ENCODE results near the gene PAWR.
"Not testable (repeated sequence)": the region's sequence is repeated elsewhere in the genome, so short reads cannot be mapped to it uniquely, and the experiment has no call there.

The PAWR gene

DNA sequence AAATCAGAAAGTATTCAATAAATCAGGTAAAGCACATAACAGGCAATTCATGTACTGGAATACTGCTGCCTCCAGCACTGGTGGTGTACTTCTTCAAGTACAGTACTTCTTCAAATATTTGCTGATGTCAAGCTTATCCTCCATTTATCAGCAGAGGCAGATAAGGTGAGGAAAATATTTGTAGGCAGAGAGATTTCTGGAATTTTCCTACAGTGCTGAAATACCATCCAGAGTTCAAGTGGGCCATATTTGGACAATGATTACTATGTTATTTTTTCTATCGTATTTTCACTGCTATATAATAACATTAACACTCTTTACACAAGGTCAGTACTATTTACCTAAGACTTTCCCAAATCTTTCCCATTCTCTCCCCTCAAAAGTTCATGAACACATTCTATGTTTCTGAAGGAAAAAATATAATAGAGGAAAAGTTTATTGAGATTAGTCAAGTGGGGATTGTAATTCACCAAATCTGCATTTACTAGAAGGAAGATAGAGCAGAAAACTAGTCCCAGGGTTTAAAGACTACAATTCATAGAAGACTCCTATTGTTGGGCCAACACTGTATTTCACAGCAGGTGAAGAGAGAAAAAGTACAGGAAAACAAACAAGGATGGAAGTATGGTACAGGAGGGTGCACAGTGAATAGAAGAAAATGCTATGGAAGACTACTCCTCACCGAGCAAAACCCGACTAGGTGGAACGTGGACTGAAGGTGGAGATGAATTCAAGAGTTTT lies 141.1 kb downstream of the PAWR start:
- Histone ChIP-seq H3K27me3 (ENCODE audit: insufficient read depth, low read length) (no peaks in the 10 kb centered on the region), H3K79me2 (ENCODE audit: control insufficient read depth, insufficient read depth, low read length, unreplicated experiment) (no peaks in the 10 kb centered on the region), H3K4me3 (ENCODE audit: low read depth, low read length) (no peak overlapping the region), H2AFZ (ENCODE audit: low read length, unreplicated experiment) (no peak overlapping the region), H3K27ac (ENCODE audit: low read depth, low read length) (peak overlapping the region; percentile 82), H3K36me3 (ENCODE audit: insufficient read depth, low read length) (peaks cover 25% of the 10 kb centered on the region), H3K4me1 (ENCODE audit: control insufficient read depth, insufficient read depth, low read length, unreplicated experiment) (peaks cover 42% of the 10 kb centered on the region)

DNA sequence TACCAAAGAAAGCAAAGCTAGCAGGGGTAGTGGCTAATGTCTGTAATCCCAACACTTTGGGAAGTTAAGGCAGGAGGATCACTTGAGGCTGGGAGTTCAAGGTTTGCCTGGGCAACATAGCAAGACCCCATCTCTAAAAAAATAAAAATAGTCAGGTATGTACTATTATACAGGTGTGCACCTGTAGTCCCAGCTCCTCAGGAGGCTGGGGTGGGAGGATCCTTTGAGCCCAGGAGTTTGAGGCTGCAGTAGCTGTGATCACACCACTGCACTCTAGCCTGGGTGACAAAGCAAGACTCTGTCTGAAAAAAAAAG lies 142.2 kb downstream of the PAWR start:
- Histone ChIP-seq H2AFZ (ENCODE audit: low read length, unreplicated experiment) (no peak overlapping the region), H3K27ac (ENCODE audit: low read depth, low read length) (peak overlapping the region; percentile 82), H3K4me1 (ENCODE audit: control insufficient read depth, insufficient read depth, low read length, unreplicated experiment) (peaks cover 42% of the 10 kb centered on the region), H3K27me3 (ENCODE audit: insufficient read depth, low read length) (no peaks in the 10 kb centered on the region), H3K4me3 (ENCODE audit: low read depth, low read length) (peak overlapping the region; percentile 18; the same call in 1 of the 2 replicates), H3K36me3 (ENCODE audit: insufficient read depth, low read length) (peaks cover 25% of the 10 kb centered on the region), H3K79me2 (ENCODE audit: control insufficient read depth, insufficient read depth, low read length, unreplicated experiment) (no peaks in the 10 kb centered on the region)

DNA sequence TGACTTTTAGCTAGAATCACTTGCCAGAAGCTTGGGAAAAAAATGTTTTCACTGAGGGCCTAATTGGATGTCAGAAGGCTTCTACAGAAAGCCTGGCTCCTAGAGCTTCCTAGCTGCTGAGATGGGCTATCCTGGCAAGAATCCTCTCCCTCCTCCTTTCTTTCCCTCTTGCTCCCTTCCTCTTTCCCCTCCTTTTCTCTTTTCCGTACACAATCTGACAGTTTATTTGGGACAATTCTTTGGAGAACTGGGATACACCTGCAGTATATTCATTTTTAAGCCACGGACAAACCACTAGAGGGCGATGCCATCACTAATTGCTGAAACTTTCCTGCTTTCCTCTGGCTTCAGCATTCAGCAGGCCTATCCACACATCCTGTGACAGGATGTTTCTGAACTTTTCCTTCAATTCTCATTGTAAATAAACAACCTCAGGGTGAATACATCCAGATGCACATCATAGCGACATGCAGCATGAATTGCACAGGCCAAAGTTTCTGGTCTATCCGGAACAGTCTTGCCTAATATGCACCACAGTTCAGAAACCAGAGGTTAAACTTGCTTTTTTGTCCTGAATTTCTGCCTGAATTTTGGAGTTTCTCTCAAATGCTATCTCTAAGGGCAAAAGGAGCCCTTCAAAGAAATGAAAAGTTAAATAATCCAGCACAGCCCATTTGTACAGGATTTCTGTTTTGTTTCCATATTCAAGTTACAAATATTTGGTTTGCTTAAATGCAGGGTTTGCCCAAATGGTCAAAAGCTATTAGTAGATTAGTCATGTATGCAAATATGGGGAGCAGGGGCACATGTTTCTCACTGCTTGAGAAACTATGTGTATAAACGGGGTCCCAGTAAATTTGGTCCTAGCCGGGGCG lies 142.8 kb downstream of the PAWR start:
- peaks cover 23% of the 10 kb centered on the region for H3K36me3 ChIP-seq (ENCODE audit: insufficient read depth, low read length)
- H3K4me1 ChIP-seq (ENCODE audit: control insufficient read depth, insufficient read depth, low read length, unreplicated experiment) = peaks cover 42% of the 10 kb centered on the region
- no peaks in the 10 kb centered on the region for H3K79me2 ChIP-seq (ENCODE audit: control insufficient read depth, insufficient read depth, low read length, unreplicated experiment)
- H3K27ac ChIP-seq (ENCODE audit: low read depth, low read length) = peak overlapping the region; percentile 82
- no peak overlapping the region for H2AFZ ChIP-seq (ENCODE audit: low read length, unreplicated experiment)
- H3K4me3 ChIP-seq (ENCODE audit: low read depth, low read length) = peak overlapping the region; percentile 18; the same call in 1 of the 2 replicates
- no peaks in the 10 kb centered on the region for H3K27me3 ChIP-seq (ENCODE audit: insufficient read depth, low read length)

DNA sequence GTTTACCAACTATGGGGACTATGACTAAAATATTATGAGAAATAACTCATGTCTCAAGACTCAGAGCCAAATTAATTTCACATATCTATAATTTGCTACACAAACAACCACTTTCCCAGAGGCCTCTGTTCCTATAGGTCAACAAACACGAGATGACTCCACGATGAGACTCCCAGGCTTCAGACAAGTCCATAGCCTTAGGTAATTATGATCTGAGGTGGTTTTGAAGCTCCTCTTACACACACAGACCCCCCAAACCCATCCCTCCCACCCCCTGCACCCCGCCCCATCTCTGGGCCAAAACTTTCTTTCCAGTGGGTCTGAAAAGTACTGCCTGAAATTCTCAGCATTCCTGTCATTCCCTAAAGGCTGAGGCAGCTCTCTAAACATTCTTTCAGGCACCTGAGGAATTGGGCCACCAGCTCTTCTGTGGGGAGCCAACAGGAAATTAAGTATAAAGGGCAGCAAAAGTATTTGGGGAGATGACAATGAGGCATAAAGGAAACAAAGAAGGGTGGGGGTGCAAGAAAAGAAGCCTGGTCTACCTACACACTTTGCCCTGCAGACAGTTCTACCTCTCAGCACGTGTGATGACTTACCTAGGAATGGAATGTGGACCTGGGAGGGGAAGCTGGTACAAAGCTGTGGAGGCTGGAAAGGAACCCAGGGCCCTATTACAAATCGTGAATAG lies 143.6 kb downstream of the PAWR start:
- H3K36me3 ChIP-seq (ENCODE audit: insufficient read depth, low read length) = peaks cover 16% of the 10 kb centered on the region; the same call in 1 of the 2 replicates
- no peaks in the 10 kb centered on the region for H3K27me3 ChIP-seq (ENCODE audit: insufficient read depth, low read length)
- H3K4me1 ChIP-seq (ENCODE audit: control insufficient read depth, insufficient read depth, low read length, unreplicated experiment) = peaks cover 42% of the 10 kb centered on the region
- no peaks in the 10 kb centered on the region for H3K79me2 ChIP-seq (ENCODE audit: control insufficient read depth, insufficient read depth, low read length, unreplicated experiment)
- H2AFZ ChIP-seq (ENCODE audit: low read length, unreplicated experiment) = peak overlapping the region; percentile 39
- no peak overlapping the region for H3K4me3 ChIP-seq (ENCODE audit: low read depth, low read length)
- peak overlapping the region; percentile 82 for H3K27ac ChIP-seq (ENCODE audit: low read depth, low read length)

DNA sequence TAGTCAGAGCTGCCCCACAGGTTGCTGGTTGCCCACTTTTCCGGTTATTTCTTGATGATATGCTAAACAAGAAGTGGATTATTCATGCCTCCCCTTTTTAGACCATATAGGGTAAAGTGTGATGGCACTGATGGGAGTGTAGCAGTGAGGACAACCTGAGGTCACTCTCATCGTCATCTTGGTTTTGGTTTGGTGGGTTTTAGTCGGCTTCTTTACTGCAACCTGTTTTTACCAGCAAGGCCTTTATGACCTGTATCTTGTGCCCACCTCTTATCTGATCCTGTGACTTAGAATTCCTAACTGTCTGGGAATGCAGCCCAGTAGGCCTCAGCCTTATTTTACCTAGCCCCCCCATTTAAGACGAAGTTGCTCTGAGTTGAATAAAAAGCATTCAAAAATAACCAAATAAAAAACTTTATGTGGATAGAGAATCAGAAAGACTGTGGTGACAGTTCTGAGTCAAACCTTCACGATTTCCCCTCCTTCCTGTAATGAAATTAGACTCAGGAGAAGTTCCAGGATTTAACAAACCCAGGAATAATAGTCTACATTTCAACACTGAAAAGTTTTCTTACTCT lies 144.2 kb downstream of the PAWR start:
- Histone ChIP-seq H2AFZ (ENCODE audit: low read length, unreplicated experiment) (peak overlapping the region; percentile 39), H3K36me3 (ENCODE audit: insufficient read depth, low read length) (0 out of 2 replicates have a peak, but pooled peaks cover 10% of the 10 kb centered on the region), H3K79me2 (ENCODE audit: control insufficient read depth, insufficient read depth, low read length, unreplicated experiment) (no peaks in the 10 kb centered on the region), H3K27me3 (ENCODE audit: insufficient read depth, low read length) (no peaks in the 10 kb centered on the region), H3K4me3 (ENCODE audit: low read depth, low read length) (0 out of 2 replicates have a peak overlapping the region, but pooled peaks have one; percentile 2), H3K27ac (ENCODE audit: low read depth, low read length) (peak overlapping the region; percentile 82), H3K4me1 (ENCODE audit: control insufficient read depth, insufficient read depth, low read length, unreplicated experiment) (peaks cover 42% of the 10 kb centered on the region)

DNA sequence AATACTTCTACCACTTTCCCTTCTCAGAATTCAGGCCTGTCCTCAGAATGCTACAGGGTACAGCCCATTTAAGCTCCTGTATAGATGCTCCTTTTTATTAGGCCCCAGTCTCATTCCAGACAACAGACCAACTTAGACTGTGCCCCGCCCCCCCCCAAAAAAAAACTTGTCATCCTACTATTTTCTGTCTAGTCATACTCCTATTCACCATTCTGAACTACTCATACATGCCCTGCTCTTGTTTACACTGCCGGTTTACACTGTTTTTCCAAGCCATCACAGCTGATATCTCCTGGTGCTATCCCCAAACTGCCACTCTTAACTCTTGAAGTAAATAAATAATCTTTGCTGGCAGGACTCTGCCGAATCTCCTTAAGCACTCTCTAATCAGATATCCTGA lies 146.3 kb downstream of the PAWR start:
- peaks cover 36% of the 10 kb centered on the region for H3K4me1 ChIP-seq (ENCODE audit: control insufficient read depth, insufficient read depth, low read length, unreplicated experiment)
- H3K36me3 ChIP-seq (ENCODE audit: insufficient read depth, low read length); H3K4me3 ChIP-seq (ENCODE audit: low read depth, low read length); H2AFZ ChIP-seq (ENCODE audit: low read length, unreplicated experiment); H3K79me2 ChIP-seq (ENCODE audit: control insufficient read depth, insufficient read depth, low read length, unreplicated experiment); H3K27ac ChIP-seq (ENCODE audit: low read depth, low read length); H3K27me3 ChIP-seq (ENCODE audit: insufficient read depth, low read length): not testable (repeated sequence)

DNA sequence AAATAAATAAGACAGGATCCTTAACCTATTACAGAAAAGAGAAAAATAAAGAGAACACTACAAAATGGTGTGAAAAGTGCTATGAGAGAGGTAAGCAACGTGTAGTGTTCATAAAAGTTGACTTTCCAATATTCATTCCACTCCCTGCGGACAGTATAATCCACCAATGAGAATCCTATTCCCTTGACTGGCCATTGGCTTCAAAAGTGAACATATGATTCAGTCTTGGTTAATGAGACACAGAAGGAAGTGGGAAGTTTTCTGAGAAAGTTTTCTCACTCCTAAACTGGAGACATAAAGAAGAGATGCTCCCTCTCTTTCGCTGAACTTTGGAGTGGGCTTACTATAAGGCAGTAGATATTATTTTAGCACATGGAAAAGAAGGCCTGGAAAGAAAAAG lies 153.1 kb downstream of the PAWR start:
- no peaks in the 10 kb centered on the region for H3K27me3 ChIP-seq (ENCODE audit: insufficient read depth, low read length)
- H3K27ac ChIP-seq (ENCODE audit: low read depth, low read length) = no peak overlapping the region
- H3K79me2 ChIP-seq (ENCODE audit: control insufficient read depth, insufficient read depth, low read length, unreplicated experiment) = no peaks in the 10 kb centered on the region
- no peak overlapping the region for H3K4me3 ChIP-seq (ENCODE audit: low read depth, low read length)
- H2AFZ ChIP-seq (ENCODE audit: low read length, unreplicated experiment) = no peak overlapping the region
- H3K4me1 ChIP-seq (ENCODE audit: control insufficient read depth, insufficient read depth, low read length, unreplicated experiment) = no peaks in the 10 kb centered on the region
- H3K36me3 ChIP-seq (ENCODE audit: insufficient read depth, low read length) = no peaks in the 10 kb centered on the region

DNA sequence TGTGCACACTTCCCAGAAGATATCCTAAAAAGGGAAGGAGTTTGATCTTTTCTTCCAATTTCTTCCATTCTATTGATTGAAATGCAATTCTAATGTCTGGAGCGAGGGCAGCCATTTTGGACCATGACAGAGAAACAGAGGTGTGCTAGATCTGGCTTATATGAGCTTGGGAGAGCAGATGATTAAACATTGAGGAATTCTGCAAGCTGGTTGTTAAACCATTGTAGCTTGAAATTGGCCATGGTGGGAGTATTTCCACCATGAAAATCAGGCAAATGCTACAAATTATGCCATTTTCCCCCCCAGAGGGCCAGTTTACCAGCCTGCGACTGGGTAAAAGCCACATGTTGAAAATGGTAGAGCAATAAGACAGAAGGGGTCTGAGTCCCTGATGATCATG lies 155.0 kb downstream of the PAWR start:
- Histone ChIP-seq H3K4me1 (ENCODE audit: control insufficient read depth, insufficient read depth, low read length, unreplicated experiment) (peaks cover 14% of the 10 kb centered on the region), H3K36me3 (ENCODE audit: insufficient read depth, low read length) (no peaks in the 10 kb centered on the region), H3K27ac (ENCODE audit: low read depth, low read length) (no peak overlapping the region), H2AFZ (ENCODE audit: low read length, unreplicated experiment) (no peak overlapping the region), H3K79me2 (ENCODE audit: control insufficient read depth, insufficient read depth, low read length, unreplicated experiment) (no peaks in the 10 kb centered on the region), H3K4me3 (ENCODE audit: low read depth, low read length) (no peak overlapping the region), H3K27me3 (ENCODE audit: insufficient read depth, low read length) (no peaks in the 10 kb centered on the region)
